IPS-18c (cell line): ENCODE results near the gene ATP2A2.

Experiments
- H3K4me3 ChIP-seq: 2 replicates; pipeline ENCODE4 v1.7.0; 2013; ENCODE audit warnings: low read depth, mild to moderate bottlenecking, low read length, moderate library complexity; ENCODE audit not compliant: insufficient read depth
- H3K9me3 ChIP-seq: one replicate; pipeline ENCODE4 v1.6.1; 2013; ENCODE audit warnings: mild to moderate bottlenecking, low read length, moderate library complexity; ENCODE audit not compliant: control insufficient read depth, insufficient read depth

The ATP2A2 gene

GRCh38 chr12:110280779-110281548 lies at the start of gene ATP2A2:
Gene ATP2A2 (plus strand): TSS chr12:110281247. CDS start chr12:110281790, 543 bp downstream.
- H3K9me3 ChIP-seq: no peaks in the 10 kb centered on the region
- peak within 1 kb of the TSS; percentile 97 for H3K4me3 ChIP-seq

- Histone ChIP-seq H3K4me3 (no peak overlapping the region), H3K9me3 (no peaks in the 10 kb centered on the region)
Observed at GRCh38 chr12:110233212-110233903, 47.7 kb upstream of the ATP2A2 start.

GRCh38 chr12:110234331-110234751 lies 46.7 kb upstream of the ATP2A2 start:
- H3K9me3 ChIP-seq: no peaks in the 10 kb centered on the region
- H3K4me3 ChIP-seq: no peak overlapping the region

- Histone ChIP-seq H3K9me3 (no peaks in the 10 kb centered on the region), H3K4me3 (no peak overlapping the region)
Observed at GRCh38 chr12:110234755-110235154, 46.3 kb upstream of the ATP2A2 start.

- no peak overlapping the region for H3K4me3 ChIP-seq
- no peaks in the 10 kb centered on the region for H3K9me3 ChIP-seq
Observed at GRCh38 chr12:110235383-110235782, 45.7 kb upstream of the ATP2A2 start.

GRCh38 chr12:110243227-110243626 lies 37.8 kb upstream of the ATP2A2 start:
- Histone ChIP-seq H3K9me3 (no peaks in the 10 kb centered on the region), H3K4me3 (no peak overlapping the region)

GRCh38 chr12:110244372-110244771 lies 36.7 kb upstream of the ATP2A2 start:
- Histone ChIP-seq H3K4me3 (no peak overlapping the region), H3K9me3 (no peaks in the 10 kb centered on the region)

GRCh38 chr12:110244829-110245228 lies 36.2 kb upstream of the ATP2A2 start:
- Histone ChIP-seq H3K9me3 (no peaks in the 10 kb centered on the region), H3K4me3 (no peak overlapping the region)

- Histone ChIP-seq H3K4me3 (no peak overlapping the region), H3K9me3 (no peaks in the 10 kb centered on the region)
Observed at GRCh38 chr12:110245369-110245772, 35.7 kb upstream of the ATP2A2 start.

- Histone ChIP-seq H3K9me3 (no peaks in the 10 kb centered on the region), H3K4me3 (no peak overlapping the region)
Observed at GRCh38 chr12:110246636-110247339, 34.3 kb upstream of the ATP2A2 start.

GRCh38 chr12:110247340-110248095 lies 33.5 kb upstream of the ATP2A2 start:
- Histone ChIP-seq H3K4me3 (no peak overlapping the region), H3K9me3 (no peaks in the 10 kb centered on the region)

- Histone ChIP-seq H3K9me3 (no peaks in the 10 kb centered on the region), H3K4me3 (no peak overlapping the region)
Observed at GRCh38 chr12:110248096-110248447, 33.0 kb upstream of the ATP2A2 start.

GRCh38 chr12:110249105-110249504 lies 31.9 kb upstream of the ATP2A2 start:
- Histone ChIP-seq H3K9me3 (no peaks in the 10 kb centered on the region), H3K4me3 (no peak overlapping the region)

GRCh38 chr12:110249716-110250225 lies 31.3 kb upstream of the ATP2A2 start:
- Histone ChIP-seq H3K9me3 (no peaks in the 10 kb centered on the region), H3K4me3 (no peak overlapping the region)

- Histone ChIP-seq H3K4me3 (no peak overlapping the region), H3K9me3 (no peaks in the 10 kb centered on the region)
Observed at GRCh38 chr12:110251381-110251780, 29.7 kb upstream of the ATP2A2 start.

- no peak overlapping the region for H3K4me3 ChIP-seq
- no peaks in the 10 kb centered on the region for H3K9me3 ChIP-seq
Observed at GRCh38 chr12:110252716-110253115, 28.3 kb upstream of the ATP2A2 start.

- Histone ChIP-seq H3K9me3 (no peaks in the 10 kb centered on the region), H3K4me3 (no peak overlapping the region)
Observed at GRCh38 chr12:110253176-110253575, 27.9 kb upstream of the ATP2A2 start.
